ENCODE data around the gene MACO1. TPM values are rescaled to one million over a fixed set of nuclear protein-coding genes. Genes with fewer than 3 reads are reported as not detected.

The MACO1 gene
- total and polyA plus RNA-seq, 9 of the 15 experiments (the other 6 are each of a cell fraction or from before 2014, with no cell fraction given): 4.6 to 28.4 (median 21.7) TPM

- TF ChIP-seq SMAD4 (CRISPR knock-in tag; conservative IDR thresholded peaks at IDR 0.05): peak; percentile 75
- TF ChIP-seq NCOR1 (IDR thresholded peaks at IDR 0.05): no peak; the same call in 1 of the 2 replicates
- TF ChIP-seq, protein P1, sequence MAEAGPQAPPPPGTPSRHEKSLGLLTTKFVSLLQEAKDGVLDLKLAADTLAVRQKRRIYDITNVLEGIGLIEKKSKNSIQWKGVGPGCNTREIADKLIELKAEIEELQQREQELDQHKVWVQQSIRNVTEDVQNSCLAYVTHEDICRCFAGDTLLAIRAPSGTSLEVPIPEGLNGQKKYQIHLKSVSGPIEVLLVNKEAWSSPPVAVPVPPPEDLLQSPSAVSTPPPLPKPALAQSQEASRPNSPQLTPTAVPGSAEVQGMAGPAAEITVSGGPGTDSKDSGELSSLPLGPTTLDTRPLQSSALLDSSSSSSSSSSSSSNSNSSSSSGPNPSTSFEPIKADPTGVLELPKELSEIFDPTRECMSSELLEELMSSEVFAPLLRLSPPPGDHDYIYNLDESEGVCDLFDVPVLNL (CRISPR knock-in tag; IDR thresholded peaks at IDR 0.05; ENCODE audit: low read depth): peak; percentile 71; the same call in 1 of the 2 replicates
- peak; percentile 75 to 95; a peak in 3 of 4 replicates for TF ChIP-seq NONO (IDR thresholded peaks at IDR 0.05; ENCODE audit: low read depth in 2 of 2, low read length in 1 of 2)
- TF ChIP-seq ZNF507 (tag; conservative IDR thresholded peaks at IDR 0.05): no peak
- no peak for TF ChIP-seq MXI1 (IDR thresholded peaks at IDR 0.05; ENCODE audit: low read depth, low read length)
- no peak for TF ChIP-seq RREB1 (CRISPR knock-in tag; IDR thresholded peaks at IDR 0.05)
- TF ChIP-seq CC2D1A (IDR thresholded peaks at IDR 0.05): 0 out of 2 replicates have a peak, but pooled peaks have one; percentile 25
- no peak for TF ChIP-seq ZFP1 (CRISPR knock-in tag; IDR thresholded peaks at IDR 0.05)
- peak; percentile 79 for TF ChIP-seq PML (IDR thresholded peaks at IDR 0.05; ENCODE audit: low read length)
- TF ChIP-seq RBM15 (IDR thresholded peaks at IDR 0.05; ENCODE audit: insufficient read depth, low read length): no peak
- peak; percentile 98 for TF ChIP-seq NEUROD1 (IDR thresholded peaks at IDR 0.05; ENCODE audit: borderline replicate concordance, low read depth, low read length, partially characterized antibody)
- no peak for TF ChIP-seq SIRT6 (IDR thresholded peaks at IDR 0.05; ENCODE audit: low read depth, low read length)
- no peak for TF ChIP-seq MECOM (CRISPR knock-in tag; IDR thresholded peaks at IDR 0.05)
- TF ChIP-seq ELF4 (CRISPR knock-in tag; IDR thresholded peaks at IDR 0.05): no peak; the same call in 1 of the 2 replicates
- no peak for TF ChIP-seq MEF2A (IDR thresholded peaks at IDR 0.05; ENCODE audit: control insufficient read depth, low read depth, low read length)
- TF ChIP-seq NCOA4 (IDR thresholded peaks at IDR 0.05; ENCODE audit: partially characterized antibody): no peak
- TF ChIP-seq, protein P2, sequence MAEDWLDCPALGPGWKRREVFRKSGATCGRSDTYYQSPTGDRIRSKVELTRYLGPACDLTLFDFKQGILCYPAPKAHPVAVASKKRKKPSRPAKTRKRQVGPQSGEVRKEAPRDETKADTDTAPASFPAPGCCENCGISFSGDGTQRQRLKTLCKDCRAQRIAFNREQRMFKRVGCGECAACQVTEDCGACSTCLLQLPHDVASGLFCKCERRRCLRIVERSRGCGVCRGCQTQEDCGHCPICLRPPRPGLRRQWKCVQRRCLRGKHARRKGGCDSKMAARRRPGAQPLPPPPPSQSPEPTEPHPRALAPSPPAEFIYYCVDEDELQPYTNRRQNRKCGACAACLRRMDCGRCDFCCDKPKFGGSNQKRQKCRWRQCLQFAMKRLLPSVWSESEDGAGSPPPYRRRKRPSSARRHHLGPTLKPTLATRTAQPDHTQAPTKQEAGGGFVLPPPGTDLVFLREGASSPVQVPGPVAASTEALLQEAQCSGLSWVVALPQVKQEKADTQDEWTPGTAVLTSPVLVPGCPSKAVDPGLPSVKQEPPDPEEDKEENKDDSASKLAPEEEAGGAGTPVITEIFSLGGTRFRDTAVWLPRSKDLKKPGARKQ (CRISPR knock-in tag; IDR thresholded peaks at IDR 0.05): no peak
- TF ChIP-seq CBX8 (IDR thresholded peaks at IDR 0.05; ENCODE audit: borderline replicate concordance, extremely low read depth, low read depth, low read length, poor library complexity, severe bottlenecking): no peak
Observed at GRCh38 chr1:25430073-25430966, at the start of gene MACO1 (continued).

Data from K562 (cell line).